ENCODE measurements around the gene HEY2. TPM values are rescaled to one million over a fixed set of nuclear protein-coding genes. Genes with fewer than 3 reads are reported as not detected.

The HEY2 gene
- total RNA-seq, 4 donors from 2014 or later, result 0.41 to 0.79 TPM; not detected in 2

- no peaks in the 10 kb centered on the region for H3K36me3 ChIP-seq
- no peak for DNase-seq
- 40% methylated on average over 4 of the region's 4 CpGs for WGBS, 2 donors (ENCODE audit: low coverage in 1 of 2)
- intact Hi-C loops (cut with DNase I; ENCODE audit: low total_unique reads) (no loop called here), in situ Hi-C loops (cut with MboI; ENCODE audit: low pct_ligation_motif_present in 1 of 4, low pct_unique_long_range_greater_than_20kb in 1 of 4, low sequenced_read_pairs in 3 of 4) (no loop called here)
- H3K27ac ChIP-seq, result no peak overlapping the region
- no peaks in the 10 kb centered on the region for H3K27me3 ChIP-seq
- H3K4me1 ChIP-seq, result peaks cover 0 to 13% (median 0%) of the 10 kb centered on the region in 4 donors
- H3K4me3 ChIP-seq, result no peak overlapping the region
- no peak for TF ChIP-seq CTCF (IDR thresholded peaks at IDR 0.05)
- TF ChIP-seq POLR2AphosphoS5 (IDR thresholded peaks at IDR 0.05), result no peak
- no peak for TF ChIP-seq POLR2A (IDR thresholded peaks at IDR 0.05)
- TF ChIP-seq EP300 (IDR thresholded peaks at IDR 0.05; ENCODE audit: low read depth), result no peak
- no peaks in the 10 kb centered on the region for H3K9me3 ChIP-seq
Observed at GRCh38 chr6:125806813-125807212, 57.4 kb downstream of the HEY2 start.

- intact Hi-C loops (cut with DNase I; ENCODE audit: low total_unique reads) (no loop called here), in situ Hi-C loops (cut with MboI; ENCODE audit: low pct_ligation_motif_present in 1 of 4, low pct_unique_long_range_greater_than_20kb in 1 of 4, low sequenced_read_pairs in 3 of 4) (no loop called here)
- no peak for DNase-seq
- 78 to 85% methylated on average over 4 of the region's 4 CpGs for WGBS, 2 donors (ENCODE audit: low coverage in 1 of 2)
- Histone ChIP-seq H3K4me1 (peaks cover 0 to 14% (median 0%) of the 10 kb centered on the region in 4 donors), H3K27ac (no peak overlapping the region), H3K9me3 (no peaks in the 10 kb centered on the region), H3K36me3 (no peaks in the 10 kb centered on the region), H3K4me3 (no peak overlapping the region), H3K27me3 (no peaks in the 10 kb centered on the region)
- TF ChIP-seq POLR2A (IDR thresholded peaks at IDR 0.05) (no peak), POLR2AphosphoS5 (IDR thresholded peaks at IDR 0.05) (no peak), EP300 (IDR thresholded peaks at IDR 0.05; ENCODE audit: low read depth) (no peak), CTCF (IDR thresholded peaks at IDR 0.05) (no peak)
Observed at GRCh38 chr6:125807293-125807692, 57.9 kb downstream of the HEY2 start.

GRCh38 chr6:125808060-125808459, 58.6 kb downstream of the HEY2 start:
- no peaks in the 10 kb centered on the region for H3K36me3 ChIP-seq
- intact Hi-C loops (cut with DNase I; ENCODE audit: low total_unique reads) (no loop called here), in situ Hi-C loops (cut with MboI; ENCODE audit: low pct_ligation_motif_present in 1 of 4, low pct_unique_long_range_greater_than_20kb in 1 of 4, low sequenced_read_pairs in 3 of 4) (no loop called here)
- peaks cover 0 to 20% (median 0%) of the 10 kb centered on the region in 4 donors for H3K4me1 ChIP-seq
- no peak overlapping the region for H3K4me3 ChIP-seq
- DNase-seq, result no peak
- no peaks in the 10 kb centered on the region for H3K27me3 ChIP-seq
- 79 to 89% methylated on average over 3 to 4 of the region's 4 CpGs for WGBS, 2 donors (ENCODE audit: low coverage in 1 of 2)
- no peak for TF ChIP-seq CTCF (IDR thresholded peaks at IDR 0.05)
- no peak for TF ChIP-seq POLR2A (IDR thresholded peaks at IDR 0.05)
- no peak for TF ChIP-seq EP300 (IDR thresholded peaks at IDR 0.05; ENCODE audit: low read depth)
- TF ChIP-seq POLR2AphosphoS5 (IDR thresholded peaks at IDR 0.05), result no peak
- H3K27ac ChIP-seq, result no peak overlapping the region
- no peaks in the 10 kb centered on the region for H3K9me3 ChIP-seq

GRCh38 chr6:125808591-125808990, 59.2 kb downstream of the HEY2 start:
- H3K4me3 ChIP-seq, result no peak overlapping the region
- no peaks in the 10 kb centered on the region for H3K9me3 ChIP-seq
- no peaks in the 10 kb centered on the region for H3K36me3 ChIP-seq
- peaks cover 0 to 20% (median 0%) of the 10 kb centered on the region in 4 donors for H3K4me1 ChIP-seq
- TF ChIP-seq EP300 (IDR thresholded peaks at IDR 0.05; ENCODE audit: low read depth), result no peak
- no peak for TF ChIP-seq CTCF (IDR thresholded peaks at IDR 0.05)
- no peak for TF ChIP-seq POLR2A (IDR thresholded peaks at IDR 0.05)
- TF ChIP-seq POLR2AphosphoS5 (IDR thresholded peaks at IDR 0.05), result no peak
- in situ Hi-C loops (cut with MboI; ENCODE audit: low pct_ligation_motif_present in 1 of 4, low pct_unique_long_range_greater_than_20kb in 1 of 4, low sequenced_read_pairs in 3 of 4), result no loop called here
- intact Hi-C loops (cut with DNase I; ENCODE audit: low total_unique reads), result no loop called here
- H3K27ac ChIP-seq, result no peak overlapping the region
- no peaks in the 10 kb centered on the region for H3K27me3 ChIP-seq
- DNase-seq, result no peak
